Common myeloid progenitor, CD34-positive (primary cell): ENCODE measurements around the gene CENPN.

Experiments
- CTCF ChIA-PET: fragments of 350-600 bp; sonication (Branson Sonifier 250); formaldehyde crosslinking; loops from one replicate; lab custom pipeline; 2021; ENCODE audit warnings: antibody characterized with exemption; lab: Charles Lee
- POLR2A ChIA-PET: fragments of 350-600 bp; sonication (Branson Sonifier 250); formaldehyde crosslinking; loops from one replicate; lab custom pipeline; 2021; ENCODE audit warnings: antibody characterized with exemption; lab: Charles Lee
- DNase-seq, 3 donors: peaks; one replicate each; pipeline versions ENCODE4 v3.0.0 to v3.0.0-alpha.2; 2013
- H3K27ac ChIP-seq, 2 experiments: 1 replicate in 1 of 2; 2 replicates in 1 of 2; pipeline ENCODE4 v1.7.0; 2013; ENCODE audit warnings: inconsistent platforms in 2 of 2, low read length in 2 of 2, mild to moderate bottlenecking in 2 of 2, low read depth in 1 of 2, moderate library complexity in 1 of 2; ENCODE audit not compliant: severe bottlenecking in 2 of 2, insufficient read depth in 1 of 2, poor library complexity in 1 of 2
- H3K27me3 ChIP-seq, 5 experiments: replicated peaks in 2 of 5; 1 replicate in 3 of 5; 2 replicates in 2 of 5; pipeline versions ENCODE4 v1.6.1 to v1.7.0; 2013; ENCODE audit warnings: low read length in 4 of 5, mild to moderate bottlenecking in 2 of 5, moderate library complexity in 2 of 5, inconsistent platforms in 1 of 5; ENCODE audit not compliant: insufficient read depth in 5 of 5, control insufficient read depth in 4 of 5
- H3K36me3 ChIP-seq, 4 experiments: 1 replicate in 2 of 4; 2 replicates in 2 of 4; pipeline versions ENCODE4 v1.6.1 to v1.7.0; 2013; ENCODE audit warnings: low read length in 3 of 4, control low read depth in 1 of 4, mild to moderate bottlenecking in 1 of 4; ENCODE audit not compliant: control insufficient read depth in 4 of 4, insufficient read depth in 4 of 4
- H3K4me1 ChIP-seq, 4 experiments: 1 replicate in 3 of 4; 2 replicates in 1 of 4; pipeline versions ENCODE4 v1.6.1 to v1.7.1; 2013; ENCODE audit warnings: low read length in 3 of 4, mild to moderate bottlenecking in 3 of 4, control low read depth in 1 of 4, inconsistent platforms in 1 of 4, moderate library complexity in 1 of 4; ENCODE audit not compliant: control insufficient read depth in 4 of 4, insufficient read depth in 4 of 4; ENCODE audit errors: control extremely low read depth in 1 of 4
- H3K4me3 ChIP-seq, 7 experiments: 1 replicate in 4 of 7; 2 replicates in 3 of 7; pipeline versions ENCODE4 v1.5.1 to v1.7.0; 2013; ENCODE audit warnings: mild to moderate bottlenecking in 7 of 7, low read length in 6 of 7, moderate library complexity in 6 of 7, inconsistent platforms in 2 of 7, low read depth in 2 of 7, control low read depth in 1 of 7; ENCODE audit not compliant: insufficient read depth in 4 of 7, control insufficient read depth in 1 of 7; ENCODE audit errors: extremely low read depth in 1 of 7
- H3K9me3 ChIP-seq, 5 experiments: 1 replicate in 4 of 5; 2 replicates in 1 of 5; pipeline versions ENCODE4 v1.6.1 to v1.7.1; 2013; ENCODE audit warnings: low read length in 4 of 5, mild to moderate bottlenecking in 2 of 5, inconsistent platforms in 1 of 5, low read depth in 1 of 5, moderate library complexity in 1 of 5; ENCODE audit not compliant: control insufficient read depth in 4 of 5, insufficient read depth in 2 of 5; ENCODE audit errors: control extremely low read depth in 1 of 5
- WGBS: methylation state at CpG from one replicate; pipeline ENCODE4 v1.1.5; 2013; ENCODE audit not compliant: insufficient coverage; 5-methylcytosine and 5-hydroxymethylcytosine counted together

CENPN gene

GRCh38 chr16:81061307-81061640 lies 54.3 kb downstream of the CENPN start:
- no peaks in the 10 kb centered on the region for H3K4me1 ChIP-seq
- WGBS = 97% methylated on average over 6 of the region's 10 CpGs
- ChIA-PET POLR2A (no interaction called here), CTCF (no interaction called here)
- H3K4me3 ChIP-seq = no peak overlapping the region
- DNase-seq = no peak
- no peaks in the 10 kb centered on the region for H3K9me3 ChIP-seq
- H3K27ac ChIP-seq = no peak overlapping the region
- no peaks in the 10 kb centered on the region for H3K27me3 ChIP-seq
- H3K36me3 ChIP-seq = no peaks in the 10 kb centered on the region

- H3K9me3 ChIP-seq = no peaks in the 10 kb centered on the region
- CTCF ChIA-PET = no interaction called here
- WGBS = 92% methylated on average over 6 of the region's 10 CpGs
These were observed 55.0 kb downstream of the CENPN start for GRCh38 chr16:81061871-81062608.

GRCh38 chr16:81066681-81067080 lies 59.7 kb downstream of the CENPN start:
- POLR2A ChIA-PET = interaction anchor here (0.7 kb wide), 1 partner anchor 52 kb away, joined by 3 read pairs; no protein-coding TSS in a partner anchor
- CTCF ChIA-PET = no interaction called here
- Histone ChIP-seq H3K36me3 (no peaks in the 10 kb centered on the region), H3K27me3 (no peaks in the 10 kb centered on the region), H3K4me3 (no peak overlapping the region), H3K9me3 (no peaks in the 10 kb centered on the region), H3K27ac (no peak overlapping the region), H3K4me1 (no peaks in the 10 kb centered on the region)
- no CpG with 5 or more reads among the region's 4 CpGs for WGBS
- no peak for DNase-seq

More at GRCh38 chr16:81061871-81062608, 55.0 kb downstream of the CENPN start:
- POLR2A ChIA-PET = no interaction called here
- Histone ChIP-seq H3K4me1 (no peaks in the 10 kb centered on the region), H3K27me3 (no peaks in the 10 kb centered on the region), H3K36me3 (no peaks in the 10 kb centered on the region), H3K27ac (no peak overlapping the region), H3K4me3 (no peak overlapping the region)
- DNase-seq = no peak

GRCh38 chr16:81067166-81067565 lies 60.2 kb downstream of the CENPN start:
- WGBS = 100% methylated on average over 1 of the region's 1 CpG
- H3K4me3 ChIP-seq = no peak overlapping the region
- H3K36me3 ChIP-seq = no peaks in the 10 kb centered on the region
- no peak overlapping the region for H3K27ac ChIP-seq
- POLR2A ChIA-PET = interaction anchor here (0.7 kb wide), 1 partner anchor 53 kb away, joined by 3 read pairs; no protein-coding TSS in a partner anchor
- no peak for DNase-seq
- H3K9me3 ChIP-seq = no peaks in the 10 kb centered on the region
- no peaks in the 10 kb centered on the region for H3K4me1 ChIP-seq
- CTCF ChIA-PET = no interaction called here
- no peaks in the 10 kb centered on the region for H3K27me3 ChIP-seq

- Histone ChIP-seq H3K27ac (no peak overlapping the region), H3K4me3 (no peak overlapping the region), H3K9me3 (no peaks in the 10 kb centered on the region), H3K36me3 (no peaks in the 10 kb centered on the region), H3K27me3 (no peaks in the 10 kb centered on the region), H3K4me1 (no peaks in the 10 kb centered on the region)
- ChIA-PET POLR2A (no interaction called here), CTCF (interaction anchor here (1.2 kb wide), 1 partner anchor 65 kb away, joined by 3 read pairs; no protein-coding TSS in a partner anchor)
- 92% methylated on average over 4 of the region's 4 CpGs for WGBS
- no peak for DNase-seq
These were observed 62.0 kb downstream of the CENPN start for GRCh38 chr16:81069063-81069462.

- ChIA-PET POLR2A (no interaction called here), CTCF (interaction anchor here (0.9 to 1.0 kb wide), 2 partner anchors 15 to 190 kb away, joined by 3 read pairs; no protein-coding TSS in a partner anchor)
- Histone ChIP-seq H3K27ac (no peak overlapping the region), H3K4me3 (no peak overlapping the region), H3K9me3 (no peaks in the 10 kb centered on the region), H3K27me3 (no peaks in the 10 kb centered on the region), H3K36me3 (no peaks in the 10 kb centered on the region), H3K4me1 (peaks cover 0 to 1% (median under 1%) of the 10 kb centered on the region in 4 experiments)
- 98% methylated on average over 5 of the region's 8 CpGs for WGBS
- DNase-seq = no peak
These were observed 64.0 kb downstream of the CENPN start for GRCh38 chr16:81070979-81071378.

GRCh38 chr16:81071805-81072204 lies 64.8 kb downstream of the CENPN start:
- no peaks in the 10 kb centered on the region for H3K9me3 ChIP-seq
- DNase-seq = no peak
- H3K4me3 ChIP-seq = no peak overlapping the region
- H3K27ac ChIP-seq = no peak overlapping the region
- H3K4me1 ChIP-seq = peaks cover 0 to 6% (median 5%) of the 10 kb centered on the region in 4 experiments
- WGBS = no CpG with 5 or more reads among the region's 4 CpGs
- no peaks in the 10 kb centered on the region for H3K27me3 ChIP-seq
- CTCF ChIA-PET = no interaction called here
- no peaks in the 10 kb centered on the region for H3K36me3 ChIP-seq
- POLR2A ChIA-PET = no interaction called here
